Measurements from ENCODE around the gene EEF1AKMT2.
A peak's percentile ranks its signal among the peaks of the same experiment; 100 is the strongest.
"Not testable (repeated sequence)": the region's sequence is repeated elsewhere in the genome, so short reads cannot be mapped to it uniquely, and the experiment has no call there.

EEF1AKMT2 gene

DNA sequence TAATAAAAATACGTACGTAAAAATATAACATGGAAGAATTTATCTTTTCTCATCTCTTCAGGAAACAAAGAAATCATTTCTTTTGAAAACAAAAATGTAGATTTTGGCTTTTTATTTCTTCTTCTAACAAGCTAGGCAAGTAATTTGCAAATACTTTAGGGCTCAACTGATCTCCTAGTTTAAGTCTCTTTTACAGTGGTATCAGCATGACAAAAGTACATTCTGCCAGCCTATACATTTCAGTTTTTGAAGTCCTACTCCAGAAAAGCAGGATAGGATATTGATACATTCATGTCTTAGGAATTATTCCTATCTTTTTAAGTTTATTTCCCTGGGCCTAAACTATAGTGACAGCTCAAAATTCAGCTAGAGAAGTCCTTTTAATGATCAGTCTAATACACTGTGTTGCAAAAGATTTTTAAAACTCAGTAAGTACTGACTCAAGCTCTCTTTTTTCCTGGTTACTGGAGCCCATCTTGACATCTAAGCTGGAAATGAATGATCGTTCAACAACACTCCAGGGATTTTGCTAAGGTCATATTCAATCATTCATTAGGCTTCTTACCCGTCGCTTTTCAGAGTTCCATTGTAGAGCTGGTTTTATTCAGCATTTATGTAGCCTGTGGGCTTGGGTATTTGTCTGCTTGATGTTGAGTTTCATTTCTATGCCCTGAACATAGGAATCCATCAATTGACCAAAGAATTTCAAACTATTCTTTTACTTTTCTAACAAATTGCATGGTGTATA is 35.4 kb downstream of the EEF1AKMT2 start:
- DNase-seq (ENCODE audit: low read depth in 2 of 3, low spot score in 1 of 3): no peak

- DNase-seq (ENCODE audit: low read depth in 2 of 3, low spot score in 1 of 3): no peak
Observed at GRCh38 chr10:124755581-124755980, 36.1 kb downstream of the EEF1AKMT2 start.

DNA sequence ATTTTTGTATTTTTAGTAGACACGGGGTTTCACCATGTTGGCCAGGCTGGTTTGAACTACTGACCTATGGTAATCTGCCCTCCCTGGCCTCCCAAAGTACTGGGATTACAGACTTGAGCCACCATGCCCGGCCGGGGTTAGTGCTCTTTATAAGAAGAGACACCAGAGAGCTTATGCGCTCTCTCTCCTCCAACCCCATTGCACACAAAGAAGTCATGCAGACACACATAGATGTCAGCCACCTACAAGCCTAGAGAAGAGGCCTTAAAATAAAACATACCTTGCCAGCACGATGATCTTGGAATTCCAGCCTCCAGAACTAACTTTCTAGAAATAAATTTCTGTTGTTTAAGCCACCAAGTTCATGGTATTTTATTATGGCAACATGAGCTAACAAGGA is 37.5 kb downstream of the EEF1AKMT2 start:
- DNase-seq (ENCODE audit: low read depth in 2 of 3, low spot score in 1 of 3): no peak

DNA sequence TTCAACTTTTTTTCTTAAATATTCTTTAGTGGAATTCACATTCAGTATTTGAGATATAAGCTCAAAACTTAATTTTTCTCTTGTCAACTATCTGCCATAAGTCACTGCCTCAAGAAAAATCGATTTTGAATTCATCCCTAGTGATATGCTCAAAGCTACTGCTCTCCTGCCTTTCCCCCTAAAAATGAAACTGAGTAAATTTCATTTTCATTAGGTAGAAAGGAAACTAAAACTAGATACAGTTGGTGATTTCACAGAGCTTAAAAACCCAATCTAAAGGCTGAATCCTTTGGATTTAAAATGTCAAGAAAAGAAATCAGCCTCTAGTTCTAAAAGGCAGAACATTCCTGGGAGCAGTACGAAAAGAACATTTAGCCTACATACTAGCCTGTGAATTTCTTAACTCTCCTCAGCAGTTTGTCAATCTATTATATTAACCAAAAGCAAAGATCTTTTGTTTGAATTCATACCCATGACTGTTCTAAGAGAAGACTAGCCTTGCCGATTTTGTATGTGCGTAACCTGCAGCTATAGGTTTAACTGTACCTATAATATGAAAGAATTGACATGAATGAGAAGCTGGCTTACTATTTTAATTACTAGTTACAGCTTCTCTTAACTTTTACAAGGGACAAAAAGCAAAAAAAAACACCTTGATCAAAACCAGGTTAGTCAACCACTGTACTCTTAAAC is 42.6 kb downstream of the EEF1AKMT2 start:
- no peak for DNase-seq (ENCODE audit: low read depth in 2 of 3, low spot score in 1 of 3)

GRCh38 chr10:124748166-124748565 is 43.5 kb downstream of the EEF1AKMT2 start:
- no peak for DNase-seq (ENCODE audit: low read depth in 2 of 3, low spot score in 1 of 3)

GRCh38 chr10:124747745-124748144 is 43.9 kb downstream of the EEF1AKMT2 start:
- no peak for DNase-seq (ENCODE audit: low read depth in 2 of 3, low spot score in 1 of 3)

- DNase-seq (ENCODE audit: low read depth in 2 of 3, low spot score in 1 of 3): no peak
Observed at GRCh38 chr10:124746992-124747391, 44.7 kb downstream of the EEF1AKMT2 start.

DNA sequence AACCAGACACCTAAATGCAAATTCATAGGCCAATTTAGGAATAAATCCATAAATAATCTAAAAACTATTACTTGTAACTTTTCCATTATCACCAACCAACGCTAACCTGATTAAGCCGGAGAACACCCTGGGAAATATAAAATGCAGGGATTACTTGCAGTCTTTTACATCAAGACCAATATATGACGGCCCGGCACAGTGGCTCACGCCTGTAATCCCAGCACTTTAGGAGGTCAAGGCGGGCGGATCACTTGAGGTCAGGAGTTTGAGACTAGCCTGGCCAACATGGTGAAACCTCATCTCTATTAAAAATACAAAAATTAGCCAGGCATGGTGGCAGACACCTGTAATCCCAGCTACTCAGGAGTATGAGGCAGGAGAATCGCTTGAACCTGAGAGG is 45.2 kb downstream of the EEF1AKMT2 start:
- not testable (repeated sequence) for DNase-seq (ENCODE audit: low read depth in 2 of 3, low spot score in 1 of 3)

DNA sequence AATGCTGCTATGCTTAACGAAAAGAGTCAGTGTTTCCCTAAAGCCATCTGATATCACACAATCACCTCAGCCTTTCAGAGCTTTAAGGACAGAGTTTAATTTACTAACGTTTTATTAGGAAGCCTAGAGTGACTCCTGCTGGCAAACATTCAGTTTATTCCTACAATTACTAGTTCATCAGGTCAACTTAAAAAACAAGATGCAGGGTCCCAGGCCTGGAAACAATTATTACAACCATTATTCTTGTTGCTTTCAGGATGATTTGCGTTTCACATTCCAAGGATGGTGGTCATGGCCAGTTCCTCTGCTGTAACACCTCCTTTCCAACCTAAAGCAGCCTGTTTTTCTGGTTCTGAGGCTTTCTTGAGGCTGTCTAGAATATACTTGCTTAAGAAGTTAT is 46.0 kb downstream of the EEF1AKMT2 start:
- DNase-seq (ENCODE audit: low read depth in 2 of 3, low spot score in 1 of 3): no peak

- DNase-seq (ENCODE audit: low read depth in 2 of 3, low spot score in 1 of 3): no peak
Observed at GRCh38 chr10:124745252-124745651, 46.4 kb downstream of the EEF1AKMT2 start.

DNA sequence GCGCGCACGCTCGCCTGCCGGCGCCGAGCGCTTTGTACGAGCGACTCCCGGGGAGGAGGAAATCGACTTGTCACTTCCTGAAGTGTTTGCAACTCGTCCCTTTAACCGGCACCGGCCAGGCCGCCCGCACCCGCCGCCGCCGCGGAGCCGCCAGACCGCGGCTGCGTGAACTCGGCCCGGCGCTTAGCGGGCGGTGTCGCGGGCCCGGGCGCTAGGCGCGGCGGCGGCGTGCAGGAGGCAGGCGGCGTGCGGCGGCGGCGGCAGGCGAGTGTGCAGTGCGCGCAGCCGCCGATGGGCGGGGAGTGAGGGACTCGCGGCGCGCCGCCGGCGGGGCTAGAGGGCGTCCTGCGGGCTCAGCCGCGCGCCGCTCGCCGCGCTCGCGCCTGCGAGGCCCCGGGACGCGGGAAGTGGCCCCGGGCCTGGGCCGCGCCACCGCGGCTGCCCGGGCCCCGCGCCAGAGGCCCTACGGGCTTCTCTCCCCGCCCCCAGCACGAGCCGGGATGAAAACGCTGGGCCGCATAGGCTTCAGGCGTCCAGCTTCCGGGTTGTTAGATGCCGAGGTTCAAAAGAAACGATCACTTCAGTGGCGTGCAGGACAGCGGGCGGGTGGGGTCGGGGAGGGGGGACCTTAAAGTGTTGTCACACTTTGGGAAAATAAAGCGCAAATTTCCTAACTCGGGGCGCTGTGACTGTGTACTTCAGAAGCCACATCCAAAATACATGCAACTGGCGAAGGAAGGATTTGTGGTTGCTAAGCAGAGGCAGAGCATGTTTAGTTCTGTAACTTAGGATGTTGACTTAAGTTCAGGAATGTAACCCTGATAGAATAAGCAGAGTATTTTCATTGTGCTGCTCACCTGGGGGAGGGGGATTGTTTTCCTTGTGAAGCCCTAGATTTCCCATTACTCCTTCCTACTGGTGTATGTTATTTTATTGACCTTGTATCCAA is 47.3 kb downstream of the EEF1AKMT2 start, which contains the start of gene FAM53B:
Gene FAM53B (minus strand): TSS at position 277 of the 949 bp plus-strand sequence. CDS start 37,665 bp downstream, outside the sequence.
- DNase-seq (ENCODE audit: low read depth in 2 of 3, low spot score in 1 of 3): peak in 2 of 3 donors; percentile 48 to 76

GRCh38 chr10:124743191-124744101 is 48.2 kb downstream of the EEF1AKMT2 start:
- DNase-seq (ENCODE audit: low read depth in 2 of 3, low spot score in 1 of 3): no peak

DNA sequence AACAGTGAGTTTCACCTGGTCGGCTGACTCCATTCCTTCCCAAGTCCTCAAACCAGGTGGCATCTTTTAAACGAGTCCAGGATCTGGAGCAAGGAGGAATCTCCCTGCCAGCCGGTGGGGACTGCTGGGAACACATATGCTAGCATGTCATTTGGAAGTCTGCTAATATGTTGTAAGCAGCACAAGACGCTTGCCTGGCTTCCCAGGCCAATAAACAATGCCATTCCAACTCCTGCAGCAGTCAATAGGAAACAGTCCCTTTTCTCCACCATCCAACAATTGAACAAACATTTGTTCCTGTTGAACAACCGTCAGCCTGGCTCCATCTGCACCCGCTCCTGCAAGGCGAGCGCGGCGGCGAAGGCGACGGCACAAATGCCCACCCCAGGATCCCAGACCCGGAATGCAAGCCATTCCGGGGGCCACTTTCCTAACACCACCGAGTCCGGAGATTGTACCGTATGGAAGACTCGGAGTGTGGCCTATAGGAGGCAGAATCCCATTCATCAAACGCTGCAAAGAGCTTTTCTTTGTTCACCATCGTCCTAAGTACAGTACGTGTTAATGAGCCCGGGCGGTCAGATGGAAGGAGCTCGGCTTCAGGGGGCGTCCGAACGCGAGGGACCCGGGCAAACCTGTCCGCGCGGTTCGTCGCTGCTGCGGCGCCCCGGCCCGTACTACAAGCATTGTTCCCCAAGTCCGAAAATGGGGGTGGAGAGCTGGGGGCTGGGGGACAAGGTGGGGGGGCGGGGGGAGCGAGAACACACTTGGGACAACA is 49.1 kb downstream of the EEF1AKMT2 start:
- DNase-seq (ENCODE audit: low read depth in 2 of 3, low spot score in 1 of 3): no peak

DNA sequence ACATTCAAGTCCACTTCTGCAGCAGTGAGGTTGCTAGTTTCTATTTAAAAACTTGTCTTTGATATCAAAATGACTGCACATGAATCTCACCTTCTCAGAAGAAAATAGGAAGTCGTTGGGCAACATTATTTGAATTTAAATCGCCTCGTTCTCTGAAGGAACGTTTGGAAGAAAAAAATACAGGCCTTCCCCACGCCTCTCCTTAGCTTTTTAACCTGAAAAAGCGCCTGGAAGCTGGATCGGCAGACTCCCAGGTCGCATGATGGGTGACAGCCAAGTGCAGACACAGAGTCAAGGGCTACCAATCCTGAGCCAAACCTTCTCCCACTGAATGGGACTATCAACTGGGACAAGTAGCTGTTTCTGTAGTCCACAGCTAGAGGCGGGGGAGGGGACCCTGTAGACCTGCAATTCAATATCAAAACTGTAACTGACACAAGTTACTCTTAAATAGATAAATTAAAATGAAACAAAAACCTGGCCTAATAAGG is 49.7 kb downstream of the EEF1AKMT2 start:
- no peak for DNase-seq (ENCODE audit: low read depth in 2 of 3, low spot score in 1 of 3)

GRCh38 chr10:124741281-124741921 is 50.3 kb downstream of the EEF1AKMT2 start:
- peak; percentile 51 to 73 (median 69) for DNase-seq (ENCODE audit: low read depth in 2 of 3, low spot score in 1 of 3)

DNA sequence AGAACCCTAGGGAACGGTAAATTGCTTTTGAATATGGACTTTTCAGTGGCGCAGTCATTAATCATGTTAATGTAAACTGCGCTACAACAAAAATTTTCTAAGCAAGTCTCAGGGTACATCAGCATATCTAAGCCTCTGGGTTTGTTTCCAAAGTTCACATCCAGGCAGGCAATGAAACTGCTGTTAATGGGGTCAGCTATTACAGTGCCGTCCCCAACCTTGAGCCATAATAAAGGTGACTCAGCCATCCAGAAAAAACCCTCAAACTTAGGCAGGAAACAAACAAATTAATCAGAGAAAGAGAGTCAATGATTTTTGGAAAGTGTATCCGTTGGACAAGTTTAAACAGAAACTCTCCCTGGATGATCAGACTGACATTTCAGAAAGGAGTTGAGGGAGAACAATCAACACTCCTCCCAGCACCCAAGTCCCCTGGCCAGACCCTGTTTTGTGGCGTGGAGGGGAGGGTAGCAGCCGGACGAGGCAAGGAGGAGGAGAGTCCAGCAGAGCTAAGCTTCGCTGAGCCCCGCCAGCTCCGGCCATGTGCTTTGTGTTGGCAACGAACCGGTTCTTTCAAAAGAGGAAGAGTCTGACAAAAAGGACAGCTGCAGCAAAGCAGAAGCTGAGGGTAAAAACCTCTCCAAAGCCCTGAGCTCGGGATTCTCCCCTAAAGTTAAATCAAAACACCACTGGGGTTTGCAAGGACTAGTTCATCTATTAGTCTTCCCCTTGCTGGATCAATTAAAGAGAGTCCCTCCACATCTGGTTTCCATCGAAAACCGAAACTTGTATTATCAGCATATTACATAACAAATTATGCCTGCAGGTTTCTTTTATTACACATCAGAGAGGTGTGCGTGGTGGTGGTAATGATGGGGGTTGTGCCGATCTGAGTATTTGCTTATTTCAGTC is 51.1 kb downstream of the EEF1AKMT2 start:
- DNase-seq (ENCODE audit: low read depth in 2 of 3, low spot score in 1 of 3): no peak

- no peak for DNase-seq (ENCODE audit: low read depth in 2 of 3, low spot score in 1 of 3)
Observed at GRCh38 chr10:124739986-124740368, 51.7 kb downstream of the EEF1AKMT2 start.
